OCI-LY7 (cell line): Measurements from ENCODE around the gene RSAD1. TPM values are rescaled to one million over a fixed set of nuclear protein-coding genes. Genes with fewer than 3 reads are reported as not detected.

Experiments used
- BruUV-seq: library from RNA; stranded (reverse); fragments of 400-500 nt; replicated peaks from 2 replicates; lab custom pipeline; 2021; lab: Mats Ljungman, UMichigan
- CTCF ChIA-PET: fragments of 300-600 bp; sonication (Branson Sonifier 250); formaldehyde crosslinking; loops from one replicate; lab custom pipeline; 2022; ENCODE audit warnings: antibody characterized with exemption; ENCODE audit not compliant: unreplicated experiment; lab: Charles Lee
- POLR2A ChIA-PET: fragments of 300-600 bp; sonication (Branson Sonifier 250); formaldehyde crosslinking; loops from one replicate; lab custom pipeline; 2022; ENCODE audit warnings: antibody characterized with exemption; lab: Charles Lee
- DNase-seq: peaks from one replicate; pipeline ENCODE4 v3.0.0-alpha.2; 2015; ENCODE audit warnings: low spot score
- H2AFZ ChIP-seq: fragments of 200-600 bp; sonication (generic), shearing (Covaris generic); 2 replicates; pipeline ENCODE4 v1.6.1; 2014; ENCODE audit warnings: mild to moderate bottlenecking, antibody characterized with exemption, low read length, moderate library complexity
- H3K27ac ChIP-seq: fragments of 200-600 bp; sonication (generic); 2 replicates; pipeline ENCODE4 v1.5.1; 2014; ENCODE audit warnings: mixed run types, low read depth, mild to moderate bottlenecking, moderate library complexity, low read length, inconsistent platforms; ENCODE audit not compliant: poor library complexity, severe bottlenecking
- H3K36me3 ChIP-seq: fragments of 200-600 bp; sonication (generic); 2 replicates; pipeline ENCODE4 v1.6.1; 2014; ENCODE audit warnings: mild to moderate bottlenecking, antibody characterized with exemption, low read length, moderate library complexity, mixed read lengths; ENCODE audit not compliant: insufficient read depth
- H3K4me1 ChIP-seq: fragments of 200-600 bp; sonication (generic); 2 replicates; pipeline ENCODE4 v1.5.1; 2014; ENCODE audit warnings: mild to moderate bottlenecking, low read length; ENCODE audit not compliant: insufficient read depth, poor library complexity, severe bottlenecking
- H3K4me2 ChIP-seq: fragments of 200-600 bp; sonication (generic); 2 replicates; pipeline ENCODE4 v1.6.1; 2014; ENCODE audit warnings: mild to moderate bottlenecking, low read length
- H3K4me3 ChIP-seq: fragments of 200-600 bp; sonication (generic); 2 replicates; pipeline ENCODE4 v1.5.1; 2014; ENCODE audit warnings: mild to moderate bottlenecking, low read depth, low read length; ENCODE audit not compliant: poor library complexity, severe bottlenecking
- H3K79me2 ChIP-seq: fragments of 200-600 bp; sonication (generic); 2 replicates; pipeline ENCODE4 v1.6.1; 2016; ENCODE audit warnings: low read depth, mild to moderate bottlenecking, low read length, moderate library complexity, mixed read lengths; ENCODE audit not compliant: insufficient read depth
- H3K9me2 ChIP-seq: fragments of 200-600 bp; sonication (generic); 2 replicates; pipeline ENCODE4 v1.6.1; 2016; ENCODE audit warnings: mild to moderate bottlenecking, low read length, mixed read lengths; ENCODE audit not compliant: insufficient read depth
- H3K9me3 ChIP-seq: fragments of 200-600 bp; sonication (generic); 2 replicates; pipeline ENCODE4 v1.6.1; 2014; ENCODE audit warnings: mild to moderate bottlenecking, mixed run types, low read length, mixed read lengths
- H4K20me1 ChIP-seq: fragments of 200-600 bp; sonication (generic); 2 replicates; pipeline ENCODE4 v1.6.1; 2014; ENCODE audit warnings: mild to moderate bottlenecking, antibody characterized with exemption, low read length, moderate library complexity, mixed read lengths; ENCODE audit not compliant: insufficient read depth
- EZH2phosphoT487 ChIP-seq: fragments of 200-600 bp; sonication (generic); IDR thresholded peaks from 2 replicates; pipeline ENCODE4 v1.6.1; 2018; ENCODE audit warnings: low read depth, borderline replicate concordance, mild to moderate bottlenecking, mixed run types, antibody characterized with exemption, low read length, moderate library complexity, mixed read lengths
- intact Hi-C: fragments of 100-400 bp; cut with micrococcal nuclease; formaldehyde crosslinking; loops from one replicate; pipeline ENCODE4 v1.10.0; 2022; ENCODE audit not compliant: unreplicated experiment
- total RNA-seq, 2 experiments: library from RNA; depleted of rRNA in 1 of 2; stranded (reverse); fragments of >200 nt in 1 of 2; shearing (Covaris generic) in 1 of 2; gene quantifications; 2 replicates each; pipeline ENCODE4 v1.2.3, GENCODE V29; 2014 to 2022
- TF ChIP-seq, protein P1 (sequence below): fragments of 200-600 bp; sonication (generic); conservative IDR thresholded peaks from 2 replicates; pipeline ENCODE4 v1.5.1; 2014; ENCODE audit warnings: mild to moderate bottlenecking, antibody characterized with exemption, low read length, moderate library complexity, mixed read lengths

Gene RSAD1
- total RNA-seq, 2 experiments from 2014 or later: 22.6 to 27.9 TPM

DNA sequence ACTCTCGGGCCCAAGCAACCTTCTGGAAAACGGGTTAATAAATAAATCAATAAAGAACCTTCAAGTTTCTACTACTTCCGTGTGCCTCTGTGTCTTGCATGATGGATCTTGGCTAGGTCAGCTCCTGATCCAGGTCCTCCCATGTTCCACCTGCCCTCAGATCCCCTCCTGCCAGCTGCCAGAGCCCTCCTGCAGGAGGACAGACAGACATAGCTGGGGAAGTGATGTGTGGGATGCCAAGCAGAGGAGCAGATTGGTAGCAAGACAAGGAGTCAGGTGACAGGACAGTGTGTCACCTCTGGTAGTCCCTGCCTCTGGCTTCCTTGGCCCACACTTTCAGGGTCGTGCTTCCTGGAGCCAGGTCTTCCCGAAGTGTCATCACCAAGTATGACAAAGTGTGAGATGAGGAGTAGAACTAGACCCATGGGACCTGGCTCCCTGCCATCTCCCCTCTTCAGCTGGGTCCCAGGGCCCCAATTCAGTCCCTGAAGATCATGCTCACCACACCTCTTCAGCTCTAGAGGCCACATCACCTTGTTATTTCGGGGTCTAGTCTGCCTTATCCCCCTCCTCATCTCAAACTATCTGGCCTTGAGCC, 52.9 kb downstream of the RSAD1 start:
- no TSS peak for BruUV-seq
- H3K27ac ChIP-seq: no peak overlapping the region
- no peaks in the 10 kb centered on the region for H4K20me1 ChIP-seq
- H3K4me3 ChIP-seq: no peak overlapping the region
- H2AFZ ChIP-seq: no peak overlapping the region
- H3K4me2 ChIP-seq: no peak overlapping the region
- no peak for DNase-seq
- TF ChIP-seq, protein P1, sequence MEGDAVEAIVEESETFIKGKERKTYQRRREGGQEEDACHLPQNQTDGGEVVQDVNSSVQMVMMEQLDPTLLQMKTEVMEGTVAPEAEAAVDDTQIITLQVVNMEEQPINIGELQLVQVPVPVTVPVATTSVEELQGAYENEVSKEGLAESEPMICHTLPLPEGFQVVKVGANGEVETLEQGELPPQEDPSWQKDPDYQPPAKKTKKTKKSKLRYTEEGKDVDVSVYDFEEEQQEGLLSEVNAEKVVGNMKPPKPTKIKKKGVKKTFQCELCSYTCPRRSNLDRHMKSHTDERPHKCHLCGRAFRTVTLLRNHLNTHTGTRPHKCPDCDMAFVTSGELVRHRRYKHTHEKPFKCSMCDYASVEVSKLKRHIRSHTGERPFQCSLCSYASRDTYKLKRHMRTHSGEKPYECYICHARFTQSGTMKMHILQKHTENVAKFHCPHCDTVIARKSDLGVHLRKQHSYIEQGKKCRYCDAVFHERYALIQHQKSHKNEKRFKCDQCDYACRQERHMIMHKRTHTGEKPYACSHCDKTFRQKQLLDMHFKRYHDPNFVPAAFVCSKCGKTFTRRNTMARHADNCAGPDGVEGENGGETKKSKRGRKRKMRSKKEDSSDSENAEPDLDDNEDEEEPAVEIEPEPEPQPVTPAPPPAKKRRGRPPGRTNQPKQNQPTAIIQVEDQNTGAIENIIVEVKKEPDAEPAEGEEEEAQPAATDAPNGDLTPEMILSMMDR: no peak
- no peak for TF ChIP-seq EZH2phosphoT487
- no peaks in the 10 kb centered on the region for H3K4me1 ChIP-seq
- intact Hi-C loops: no loop called here
- ChIA-PET CTCF (no interaction called here), POLR2A (no interaction called here)
- no peaks in the 10 kb centered on the region for H3K36me3 ChIP-seq
- H3K9me3 ChIP-seq: no peaks in the 10 kb centered on the region
- H3K9me2 ChIP-seq: no peaks in the 10 kb centered on the region
- H3K79me2 ChIP-seq: no peaks in the 10 kb centered on the region

GRCh38 chr17:50532452-50533024, 53.9 kb downstream of the RSAD1 start, which contains the start of gene EPN3:
Gene EPN3, plus strand, starts transcription at chr17:50532735. Its CDS starts 3,822 bp downstream, at chr17:50536557.
- H2AFZ ChIP-seq: no peak within 1 kb of the TSS
- no TSS peak for BruUV-seq
- H3K36me3 ChIP-seq: no peaks in the 10 kb centered on the region
- TF ChIP-seq EZH2phosphoT487: no peak
- TF ChIP-seq, protein P1: no peak
- H3K4me1 ChIP-seq: no peaks in the 10 kb centered on the region
- POLR2A ChIA-PET: no interaction called here
- H3K9me3 ChIP-seq: no peaks in the 10 kb centered on the region
- H4K20me1 ChIP-seq: no peaks in the 10 kb centered on the region
- DNase-seq: no peak
- intact Hi-C loops: no loop called here
- no peak within 1 kb of the TSS for H3K4me3 ChIP-seq
- H3K9me2 ChIP-seq: no peaks in the 10 kb centered on the region
- CTCF ChIA-PET: no interaction called here
- H3K4me2 ChIP-seq: no peak within 1 kb of the TSS
- no peak within 1 kb of the TSS for H3K27ac ChIP-seq
- H3K79me2 ChIP-seq: no peaks in the 10 kb centered on the region

DNA sequence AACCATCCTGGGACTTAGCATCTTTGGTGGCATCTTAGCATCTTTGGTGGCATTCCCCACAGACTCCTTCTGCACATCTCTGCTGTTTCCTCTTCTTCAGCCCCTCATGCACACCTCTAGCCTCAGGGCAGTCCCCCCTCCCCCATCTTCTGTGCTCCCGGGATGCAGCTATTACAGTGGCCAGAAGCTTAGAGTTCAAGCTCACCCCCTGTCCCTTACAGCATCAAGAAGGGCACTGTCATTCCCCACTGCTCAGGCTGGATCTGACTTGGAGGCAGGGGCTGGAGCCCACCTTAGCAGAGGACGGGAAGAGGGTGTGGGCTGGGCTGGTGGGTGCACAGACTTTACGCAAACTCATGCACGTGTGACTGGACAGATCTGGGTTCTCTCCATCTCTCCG, 54.5 kb downstream of the RSAD1 start:
- ChIA-PET CTCF (no interaction called here), POLR2A (interaction anchor here (0.6 kb wide), 1 partner anchor 740 kb away, joined by 3 read pairs; no protein-coding TSS in a partner anchor)
- H2AFZ ChIP-seq: no peak overlapping the region
- no peaks in the 10 kb centered on the region for H3K36me3 ChIP-seq
- intact Hi-C loops: no loop called here
- no peaks in the 10 kb centered on the region for H4K20me1 ChIP-seq
- no peak overlapping the region for H3K27ac ChIP-seq
- no peak for TF ChIP-seq EZH2phosphoT487
- TF ChIP-seq, protein P1: no peak
- no TSS peak for BruUV-seq
- H3K9me2 ChIP-seq: no peaks in the 10 kb centered on the region
- H3K4me1 ChIP-seq: no peaks in the 10 kb centered on the region
- H3K4me2 ChIP-seq: no peak overlapping the region
- no peaks in the 10 kb centered on the region for H3K79me2 ChIP-seq
- no peak for DNase-seq
- no peaks in the 10 kb centered on the region for H3K9me3 ChIP-seq
- H3K4me3 ChIP-seq: no peak overlapping the region
